Measurements from ENCODE around the gene PIP5K1B. TPM values are rescaled to one million over a fixed set of nuclear protein-coding genes. Genes with fewer than 3 reads are reported as not detected.

PIP5K1B gene
- total RNA-seq, 6 donors from 2014 or later, result 22.4 to 76.8 (median 47.2) TPM

- DNase-seq, result no peak
- Histone ChIP-seq H3K9me3 (no peaks in the 10 kb centered on the region), H3K36me3 (no peaks in the 10 kb centered on the region), H3K4me1 (peaks cover 0 to 8% (median 2%) of the 10 kb centered on the region in 4 donors), H3K27ac (no peak overlapping the region), H3K4me3 (no peak overlapping the region), H3K27me3 (no peaks in the 10 kb centered on the region)
- ATAC-seq (ENCODE audit: low FRiP score in 2 of 2), result no peak
- WGBS, 2 donors, result 93 to 96% methylated on average over 5 of the region's 5 CpGs
- TF ChIP-seq POLR2AphosphoS5 (IDR thresholded peaks at IDR 0.05) (no peak), CTCF (IDR thresholded peaks at IDR 0.05) (no peak), EP300 (IDR thresholded peaks at IDR 0.05) (no peak), POLR2A (IDR thresholded peaks at IDR 0.05) (no peak)
These were observed 21.4 kb downstream of the PIP5K1B start for GRCh38 chr9:68726489-68726888.

GRCh38 chr9:68727636-68728035 is 22.6 kb downstream of the PIP5K1B start:
- Histone ChIP-seq H3K36me3 (no peaks in the 10 kb centered on the region), H3K27me3 (no peaks in the 10 kb centered on the region), H3K9me3 (no peaks in the 10 kb centered on the region), H3K27ac (no peak overlapping the region), H3K4me1 (peaks cover 0 to 14% (median 9%) of the 10 kb centered on the region in 4 donors), H3K4me3 (no peak overlapping the region)
- 58 to 69% methylated on average over 2 of the region's 2 CpGs for WGBS, 2 donors
- DNase-seq (no peak), ATAC-seq (ENCODE audit: low FRiP score in 2 of 2) (no peak)
- TF ChIP-seq CTCF (IDR thresholded peaks at IDR 0.05), result no peak
- no peak for TF ChIP-seq POLR2A (IDR thresholded peaks at IDR 0.05)
- no peak for TF ChIP-seq EP300 (IDR thresholded peaks at IDR 0.05)
- no peak for TF ChIP-seq POLR2AphosphoS5 (IDR thresholded peaks at IDR 0.05)

DNA sequence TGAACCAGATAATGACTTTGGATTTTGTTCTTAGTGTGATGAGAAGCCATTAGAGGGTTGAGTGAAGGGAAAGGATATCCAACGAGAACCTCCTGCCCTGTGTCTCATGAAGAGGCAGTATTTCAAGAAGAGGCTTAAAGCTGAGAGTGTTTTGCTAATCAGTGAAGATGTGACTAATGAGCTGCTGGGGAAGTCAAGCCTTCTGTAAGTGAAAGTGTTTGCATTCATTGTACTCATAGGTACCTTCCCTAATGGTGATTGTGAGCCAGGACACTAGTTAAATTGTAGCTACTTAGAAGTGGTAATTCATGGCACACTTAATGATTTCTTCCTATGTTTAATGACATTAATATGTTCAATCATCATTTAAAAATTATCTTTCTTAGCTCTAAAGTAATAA is 23.7 kb downstream of the PIP5K1B start:
- Histone ChIP-seq H3K4me3 (no peak overlapping the region), H3K27me3 (no peaks in the 10 kb centered on the region), H3K4me1 (peaks cover 0 to 19% (median 9%) of the 10 kb centered on the region in 4 donors), H3K27ac (no peak overlapping the region), H3K36me3 (no peaks in the 10 kb centered on the region), H3K9me3 (no peaks in the 10 kb centered on the region)
- TF ChIP-seq POLR2A (IDR thresholded peaks at IDR 0.05), result no peak
- no peak for TF ChIP-seq POLR2AphosphoS5 (IDR thresholded peaks at IDR 0.05)
- no peak for TF ChIP-seq EP300 (IDR thresholded peaks at IDR 0.05)
- no peak for TF ChIP-seq CTCF (IDR thresholded peaks at IDR 0.05)
- DNase-seq (no peak), ATAC-seq (ENCODE audit: low FRiP score in 2 of 2) (no peak)
- 58 to 79% methylated on average over 1 of the region's 1 CpG for WGBS, 2 donors

GRCh38 chr9:68730570-68731235 is 25.7 kb downstream of the PIP5K1B start:
- no peak for DNase-seq
- Histone ChIP-seq H3K9me3 (no peaks in the 10 kb centered on the region), H3K27me3 (no peaks in the 10 kb centered on the region), H3K4me1 (peaks cover 0 to 19% (median 9%) of the 10 kb centered on the region in 4 donors), H3K27ac (no peak overlapping the region), H3K36me3 (no peaks in the 10 kb centered on the region), H3K4me3 (no peak overlapping the region)
- no peak for ATAC-seq (ENCODE audit: low FRiP score in 2 of 2)
- no peak for TF ChIP-seq POLR2AphosphoS5 (IDR thresholded peaks at IDR 0.05)
- TF ChIP-seq CTCF (IDR thresholded peaks at IDR 0.05), result no peak
- no peak for TF ChIP-seq POLR2A (IDR thresholded peaks at IDR 0.05)
- WGBS, 2 donors, result 77 to 83% methylated on average over 2 of the region's 2 CpGs

GRCh38 chr9:68731857-68732256 is 26.8 kb downstream of the PIP5K1B start:
- DNase-seq (no peak), ATAC-seq (ENCODE audit: low FRiP score in 2 of 2) (no peak)
- Histone ChIP-seq H3K36me3 (no peaks in the 10 kb centered on the region), H3K27ac (no peak overlapping the region), H3K4me3 (no peak overlapping the region), H3K9me3 (no peaks in the 10 kb centered on the region), H3K27me3 (no peaks in the 10 kb centered on the region), H3K4me1 (peaks cover 0 to 19% (median 9%) of the 10 kb centered on the region in 4 donors)
- TF ChIP-seq POLR2AphosphoS5 (IDR thresholded peaks at IDR 0.05), result no peak
- TF ChIP-seq EP300 (IDR thresholded peaks at IDR 0.05), result no peak
- no peak for TF ChIP-seq CTCF (IDR thresholded peaks at IDR 0.05)
- no peak for TF ChIP-seq POLR2A (IDR thresholded peaks at IDR 0.05)
- 45 to 54% methylated on average over 5 of the region's 5 CpGs for WGBS, 2 donors
